Measurements from ENCODE around the gene LAMP2.

DNA sequence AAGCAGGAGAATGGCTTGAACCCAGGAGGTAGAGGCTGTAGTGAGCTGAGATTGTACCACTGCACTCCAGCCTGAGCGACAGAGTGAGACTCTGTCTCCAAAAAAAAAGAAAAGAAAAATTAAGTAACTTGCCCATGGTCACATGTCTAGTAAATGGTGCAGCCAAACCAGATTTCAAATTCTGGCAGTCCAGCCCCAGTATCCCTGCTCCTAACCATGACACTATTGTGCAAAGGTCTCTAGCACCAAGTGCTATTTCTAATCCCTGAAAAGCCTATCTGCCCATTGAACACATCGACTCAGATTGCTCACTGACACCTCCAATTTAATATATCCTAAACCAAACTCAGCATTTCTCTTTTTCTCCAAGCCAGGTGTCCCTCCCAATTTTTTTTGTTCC lies 7.6 kb upstream of the LAMP2 start:
- TF ChIP-seq EZH2 (IDR thresholded peaks at IDR 0.05; ENCODE audit: insufficient read depth, poor library complexity, severe bottlenecking) (no peak), EZH2phosphoT487 (IDR thresholded peaks at IDR 0.05; ENCODE audit: insufficient read depth, low read depth) (no peak)
